BE2C (cell line): ENCODE data around the gene RPS6KA2.
A peak's percentile ranks its signal among the peaks of the same experiment; 100 is the strongest.

Source experiments
- DNase-seq: peaks from one replicate; pipeline ENCODE4 v3.0.0-alpha.2; 2020
- H3K27me3 ChIP-seq: fragments of 250-450 bp; sonication (Bioruptor Pico); 2 replicates; pipeline ENCODE4 v1.5.1; 2020; ENCODE audit warnings: mild to moderate bottlenecking
- H3K36me3 ChIP-seq: fragments of 250-450 bp; sonication (Bioruptor Pico); 2 replicates; pipeline ENCODE4 v1.5.1; 2020; ENCODE audit warnings: mild to moderate bottlenecking
- H3K4me1 ChIP-seq: fragments of 250-450 bp; sonication (Bioruptor Pico); 2 replicates; pipeline ENCODE4 v1.5.1; 2020
- H3K4me3 ChIP-seq: 2 replicates; pipeline ENCODE4 v1.5.1; 2011; ENCODE audit warnings: low read depth, low read length
- H3K9me3 ChIP-seq: fragments of 250-450 bp; sonication (Bioruptor Pico); 2 replicates; pipeline ENCODE4 v1.5.1; 2020
- TF ChIP-seq, protein P1 (sequence below): IDR thresholded peaks from 2 replicates; pipeline ENCODE4 v1.5.1; 2012; ENCODE audit warnings: mild to moderate bottlenecking, low read depth, low read length

The RPS6KA2 gene

DNA sequence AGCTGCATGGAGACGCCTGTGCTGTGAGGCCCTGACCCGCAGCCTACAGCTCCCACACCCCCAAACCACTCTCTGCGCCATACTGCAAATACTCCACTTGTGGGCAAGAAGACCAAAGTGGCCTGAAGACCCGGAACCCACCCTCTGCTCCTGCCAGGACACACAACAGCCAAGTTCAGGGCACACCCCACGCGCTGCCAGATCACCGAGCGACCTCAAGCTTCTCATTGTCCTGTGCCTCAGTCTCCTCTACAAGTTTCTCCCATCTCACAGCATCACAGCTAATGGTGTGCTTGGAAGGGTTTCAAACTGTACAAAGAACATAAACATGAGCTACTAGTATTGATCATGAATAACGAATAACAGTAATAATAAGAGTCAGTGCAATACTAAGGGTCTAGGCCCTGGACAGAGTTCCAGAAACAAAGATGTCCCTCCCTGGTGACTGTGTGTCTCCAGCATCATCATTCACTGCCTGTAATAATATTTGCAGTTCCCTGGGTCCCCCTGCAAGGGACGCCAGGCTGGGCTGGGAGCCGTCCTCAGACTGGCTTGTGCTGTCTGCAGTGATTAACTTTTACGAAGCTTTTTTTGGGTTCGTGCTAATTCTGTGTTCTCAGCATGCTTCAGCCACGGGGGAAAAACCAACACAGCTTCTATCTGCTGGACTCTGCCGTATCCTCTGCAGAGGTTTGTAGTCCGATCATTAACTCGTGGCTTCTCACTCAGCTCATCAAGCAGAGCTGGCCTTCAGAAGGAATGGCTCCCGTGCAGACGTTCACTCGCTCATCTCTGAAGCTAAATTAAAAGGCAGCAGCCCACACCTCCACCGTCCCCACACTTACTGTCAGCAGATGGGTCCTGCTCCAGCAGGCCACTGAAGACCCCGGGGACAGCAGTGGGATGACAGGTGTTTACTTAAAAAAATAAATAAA lies 162.7 kb downstream of the RPS6KA2 start:
- Histone ChIP-seq H3K27me3 (no peaks in the 10 kb centered on the region), H3K4me1 (peaks cover 18% of the 10 kb centered on the region), H3K4me3 (no peak overlapping the region), H3K36me3 (peaks cover 13% of the 10 kb centered on the region), H3K9me3 (no peaks in the 10 kb centered on the region)
- DNase-seq: no peak
- TF ChIP-seq, protein P1, sequence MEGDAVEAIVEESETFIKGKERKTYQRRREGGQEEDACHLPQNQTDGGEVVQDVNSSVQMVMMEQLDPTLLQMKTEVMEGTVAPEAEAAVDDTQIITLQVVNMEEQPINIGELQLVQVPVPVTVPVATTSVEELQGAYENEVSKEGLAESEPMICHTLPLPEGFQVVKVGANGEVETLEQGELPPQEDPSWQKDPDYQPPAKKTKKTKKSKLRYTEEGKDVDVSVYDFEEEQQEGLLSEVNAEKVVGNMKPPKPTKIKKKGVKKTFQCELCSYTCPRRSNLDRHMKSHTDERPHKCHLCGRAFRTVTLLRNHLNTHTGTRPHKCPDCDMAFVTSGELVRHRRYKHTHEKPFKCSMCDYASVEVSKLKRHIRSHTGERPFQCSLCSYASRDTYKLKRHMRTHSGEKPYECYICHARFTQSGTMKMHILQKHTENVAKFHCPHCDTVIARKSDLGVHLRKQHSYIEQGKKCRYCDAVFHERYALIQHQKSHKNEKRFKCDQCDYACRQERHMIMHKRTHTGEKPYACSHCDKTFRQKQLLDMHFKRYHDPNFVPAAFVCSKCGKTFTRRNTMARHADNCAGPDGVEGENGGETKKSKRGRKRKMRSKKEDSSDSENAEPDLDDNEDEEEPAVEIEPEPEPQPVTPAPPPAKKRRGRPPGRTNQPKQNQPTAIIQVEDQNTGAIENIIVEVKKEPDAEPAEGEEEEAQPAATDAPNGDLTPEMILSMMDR: no peak

DNA sequence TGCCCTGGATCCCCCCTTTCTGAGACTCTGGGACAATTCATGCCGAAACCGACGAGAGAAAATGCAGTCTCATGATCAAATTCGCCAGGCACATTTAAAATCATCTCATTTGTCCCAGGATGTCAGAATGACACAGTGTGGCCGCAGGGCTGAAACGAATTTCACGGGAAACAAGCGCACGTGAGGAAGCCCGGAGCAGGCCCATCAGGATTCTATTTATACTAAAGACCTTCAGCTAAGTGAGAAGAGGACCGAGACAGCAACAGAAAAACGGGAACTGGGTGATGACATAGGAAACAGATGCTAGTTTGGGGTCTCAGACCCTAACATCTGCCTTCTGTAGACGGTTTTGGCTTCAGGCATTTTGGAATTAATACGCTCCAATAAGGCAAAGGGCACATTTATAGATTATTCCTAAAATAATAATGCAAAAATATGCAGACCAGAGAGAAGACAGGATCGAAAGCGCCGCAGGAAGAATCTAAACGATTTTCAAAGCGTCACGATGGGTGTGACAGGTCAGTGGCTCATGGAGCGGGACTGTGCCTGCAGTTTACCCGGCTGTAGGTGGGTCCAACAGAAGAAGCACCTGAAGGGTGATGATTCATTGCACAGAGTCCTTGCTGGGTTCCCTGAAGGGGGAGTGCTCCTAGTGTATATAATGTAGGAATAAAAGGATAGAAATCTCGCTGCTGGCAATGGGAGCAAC lies 163.5 kb downstream of the RPS6KA2 start:
- Histone ChIP-seq H3K36me3 (peaks cover 13% of the 10 kb centered on the region; the same call in 1 of the 2 replicates), H3K4me1 (peaks cover 18% of the 10 kb centered on the region), H3K27me3 (no peaks in the 10 kb centered on the region), H3K9me3 (no peaks in the 10 kb centered on the region), H3K4me3 (no peak overlapping the region)
- no peak for DNase-seq
- TF ChIP-seq, protein P1: no peak

DNA sequence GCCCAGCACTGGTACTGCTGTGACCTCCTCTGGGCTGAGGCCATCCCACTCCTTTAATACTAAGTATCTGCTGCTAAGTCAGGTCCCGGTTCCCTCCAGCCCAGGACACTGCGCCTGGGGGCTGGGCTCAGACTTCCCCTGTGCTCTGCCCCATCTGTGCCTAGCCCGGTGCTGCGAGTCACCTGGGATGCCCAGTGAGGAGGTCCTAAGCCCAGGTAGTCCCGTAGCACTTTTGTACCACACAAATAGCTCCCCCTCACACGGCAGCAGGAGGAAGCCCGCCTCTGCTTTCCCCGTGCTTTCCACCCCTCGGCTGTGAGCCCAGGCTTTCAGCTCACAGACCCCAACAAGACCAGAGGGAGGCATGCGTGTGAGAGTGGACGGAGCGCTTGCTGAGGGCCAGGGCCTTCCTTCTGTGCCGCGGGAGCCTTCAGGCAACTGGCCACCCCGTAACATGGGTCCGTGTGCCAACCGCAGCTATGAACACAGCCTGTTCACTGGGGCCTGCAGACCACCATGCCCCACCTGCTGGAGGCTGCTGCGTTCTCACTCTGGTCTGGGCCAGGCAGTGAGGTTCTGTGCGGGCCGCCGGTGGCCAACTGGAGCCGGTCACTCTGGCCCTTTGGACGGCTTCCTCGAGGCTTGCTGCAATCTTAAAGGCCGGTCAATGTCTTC lies 164.5 kb downstream of the RPS6KA2 start:
- H3K9me3 ChIP-seq: no peaks in the 10 kb centered on the region
- H3K27me3 ChIP-seq: no peaks in the 10 kb centered on the region
- peaks cover 18% of the 10 kb centered on the region for H3K4me1 ChIP-seq
- peaks cover 10% of the 10 kb centered on the region for H3K36me3 ChIP-seq
- TF ChIP-seq, protein P1: no peak
- no peak overlapping the region for H3K4me3 ChIP-seq
- DNase-seq: no peak

DNA sequence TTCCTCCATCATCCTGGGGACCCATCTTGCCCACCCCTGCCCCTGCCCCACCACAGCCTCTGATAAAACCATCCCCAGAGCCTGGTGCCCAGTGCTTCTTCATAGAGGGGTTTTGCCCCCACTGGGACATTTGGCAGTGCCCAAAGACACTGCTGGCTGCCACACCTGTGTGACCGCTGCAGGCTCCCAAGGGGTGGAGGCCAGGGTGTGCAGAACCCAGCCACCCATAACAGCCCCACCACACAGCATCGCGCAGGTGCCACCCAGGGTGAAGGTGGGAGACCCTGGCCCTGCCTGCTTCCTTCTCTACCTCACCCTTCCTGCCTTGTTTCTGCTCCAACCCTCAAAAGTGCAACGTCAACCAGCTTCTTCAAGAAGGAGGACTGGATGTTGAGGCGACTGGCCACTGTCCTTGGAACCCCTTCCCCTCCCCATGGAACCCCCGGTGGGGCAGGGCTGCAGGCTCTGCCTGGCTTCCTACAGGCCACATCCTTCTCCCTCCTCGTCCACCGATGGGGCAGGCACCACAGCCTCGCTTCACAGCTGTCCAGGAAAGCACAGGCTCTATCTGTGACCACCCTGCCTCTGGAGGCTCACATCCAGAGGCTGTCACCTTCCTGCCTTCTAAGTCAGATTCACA lies 165.1 kb downstream of the RPS6KA2 start:
- peaks cover 16% of the 10 kb centered on the region for H3K4me1 ChIP-seq
- H3K27me3 ChIP-seq: no peaks in the 10 kb centered on the region
- H3K9me3 ChIP-seq: no peaks in the 10 kb centered on the region
- DNase-seq: no peak
- TF ChIP-seq, protein P1: no peak
- peaks cover 7% of the 10 kb centered on the region for H3K36me3 ChIP-seq
- H3K4me3 ChIP-seq: no peak overlapping the region

DNA sequence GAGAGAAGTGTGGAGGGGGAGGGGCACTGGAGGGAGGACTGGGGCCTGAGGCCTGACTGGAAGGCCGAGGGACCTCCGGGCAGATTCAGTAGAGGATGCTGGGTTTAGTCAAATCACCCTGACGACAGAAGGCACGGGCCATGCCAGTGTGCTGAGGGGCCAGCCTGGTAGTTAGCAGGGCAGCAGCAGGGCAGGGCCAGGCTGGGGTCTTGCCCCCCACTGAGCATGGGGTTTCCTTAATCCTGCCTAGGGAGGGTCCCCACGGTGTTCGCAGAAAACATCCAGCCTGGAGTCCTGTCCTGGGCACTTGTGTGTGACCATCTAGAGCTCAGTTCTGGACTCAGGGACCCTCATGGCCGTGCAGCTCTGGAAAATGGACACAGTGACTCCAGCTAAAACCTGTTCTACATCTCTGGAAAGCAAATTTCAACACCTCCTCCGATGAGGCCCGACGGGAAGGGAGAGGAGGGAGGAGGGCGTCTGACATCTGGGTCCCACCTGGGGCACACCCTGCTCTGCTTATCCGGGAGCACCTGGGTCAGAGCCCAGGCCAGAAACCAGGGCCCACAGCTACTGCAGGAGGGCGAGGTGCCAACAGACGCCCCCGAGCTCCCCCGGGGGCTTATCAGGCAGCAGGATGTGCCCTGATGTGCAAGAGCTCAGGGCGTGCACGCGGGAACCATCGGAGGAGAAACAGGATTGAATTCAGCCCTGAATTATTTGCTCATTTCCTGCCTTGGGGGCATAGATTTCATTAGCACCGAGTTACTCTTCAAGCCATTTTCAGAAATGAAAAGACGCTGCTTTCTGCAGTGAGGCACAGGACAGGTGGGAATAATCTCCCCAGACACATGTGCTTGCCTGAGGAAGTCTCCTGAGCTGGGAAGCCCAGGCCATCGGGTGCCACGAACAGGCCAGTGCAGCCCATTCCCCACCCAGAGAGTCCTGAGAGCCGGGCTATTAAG lies 166.3 kb downstream of the RPS6KA2 start:
- Histone ChIP-seq H3K4me3 (no peak overlapping the region), H3K4me1 (peaks cover 16% of the 10 kb centered on the region)
- TF ChIP-seq, protein P1: no peak

More for the DNA sequence above, 166.3 kb downstream of the RPS6KA2 start:
- Histone ChIP-seq H3K27me3 (no peaks in the 10 kb centered on the region), H3K9me3 (no peaks in the 10 kb centered on the region), H3K36me3 (peaks cover 7% of the 10 kb centered on the region)
- DNase-seq: peak; percentile 80
